ENCODE results near the gene ZSWIM9. TPM values are rescaled to one million over a fixed set of nuclear protein-coding genes. Genes with fewer than 3 reads are reported as not detected.

Gene ZSWIM9
- total and polyA plus RNA-seq, 4 experiments from 2014 or later, result 0.25 to 11.8 (median 6.1) TPM

GRCh38 chr19:48149430-48149829 is 21.1 kb upstream of the ZSWIM9 start:
- no peak for DNase-seq
- Histone ChIP-seq H3K4me1 (ENCODE audit: insufficient read depth, low read length) (no peaks in the 10 kb centered on the region), H3K27me3 (ENCODE audit: insufficient read depth, low read length) (no peaks in the 10 kb centered on the region), H3K27ac (ENCODE audit: low read depth, low read length) (no peak overlapping the region), H3K36me3 (ENCODE audit: insufficient read depth, low read length) (peaks cover 21% of the 10 kb centered on the region), H3K4me3 (ENCODE audit: low read length in 2 of 2) (no peak overlapping the region), H3K9me3 (ENCODE audit: control insufficient read depth in 1 of 2, low read length in 2 of 2) (no peaks in the 10 kb centered on the region)
- CTCF ChIA-PET (ENCODE audit: partially characterized antibody), result interaction anchor here (1.1 to 7.9 kb wide), 3 partner anchors 41 to 186 kb away, joined by 3 to 76 read pairs (median 4); partner anchors contain the start of gene PLA2G4C
- H3K4me3 Mint-ChIP-seq, result no peak overlapping the region
- intact Hi-C loops (cut with micrococcal nuclease), result no loop called here
- peaks cover 32 to 60% of the 10 kb centered on the region in 2 donors for H3K36me3 Mint-ChIP-seq
- H3K27ac Mint-ChIP-seq, result no peak overlapping the region
- H3K9me3 Mint-ChIP-seq, result no peaks in the 10 kb centered on the region
- no peaks in the 10 kb centered on the region for H3K27me3 Mint-ChIP-seq
- POLR2A ChIA-PET (ENCODE audit: partially characterized antibody), result interaction anchor here (1.0 kb wide), 1 partner anchor 37 kb away, joined by 4 read pairs; no protein-coding TSS in a partner anchor
- H3K4me1 Mint-ChIP-seq, result peaks cover 0 to 3% (median 1%) of the 10 kb centered on the region in 4 donors

- intact Hi-C loops (cut with micrococcal nuclease), result loop anchor here (1.0 kb wide), 2 partner anchors 45 to 108 kb away; no protein-coding TSS in a partner anchor
- no peak overlapping the region for H3K27ac ChIP-seq (ENCODE audit: low read depth, low read length)
- ChIA-PET POLR2A (ENCODE audit: partially characterized antibody) (no interaction called here), CTCF (ENCODE audit: partially characterized antibody) (interaction anchor here (0.7 to 7.9 kb wide), 11 partner anchors 19 to 191 kb away, joined by 3 to 76 read pairs (median 4); partner anchors contain the start of gene PLA2G4C)
- H3K27me3 Mint-ChIP-seq, result no peaks in the 10 kb centered on the region
- peak in 4 of 5 donors; percentile 44 to 63 (median 52) for DNase-seq
- H3K4me3 Mint-ChIP-seq, result no peak overlapping the region
- H3K36me3 Mint-ChIP-seq, result peaks cover 27 to 50% of the 10 kb centered on the region in 2 donors
- H3K9me3 Mint-ChIP-seq, result no peaks in the 10 kb centered on the region
- H3K9me3 ChIP-seq (ENCODE audit: control insufficient read depth in 1 of 2, low read length in 2 of 2), result no peaks in the 10 kb centered on the region
- H3K27me3 ChIP-seq (ENCODE audit: insufficient read depth, low read length), result no peaks in the 10 kb centered on the region
- no peak overlapping the region for H3K4me3 ChIP-seq (ENCODE audit: low read length in 2 of 2)
- H3K36me3 ChIP-seq (ENCODE audit: insufficient read depth, low read length), result peaks cover 13% of the 10 kb centered on the region
- peak overlapping the region in 1 of 7 donors; percentile 43 for H3K27ac Mint-ChIP-seq
- H3K4me1 ChIP-seq (ENCODE audit: insufficient read depth, low read length), result no peaks in the 10 kb centered on the region
- H3K4me1 Mint-ChIP-seq, result peaks cover 0 to 3% (median 1%) of the 10 kb centered on the region in 4 donors
These were observed 17.9 kb upstream of the ZSWIM9 start for GRCh38 chr19:48152551-48152950.

GRCh38 chr19:48154003-48154402 is 16.5 kb upstream of the ZSWIM9 start:
- ChIA-PET POLR2A (ENCODE audit: partially characterized antibody) (interaction anchor here (1.4 kb wide), 1 partner anchor 17 kb away, joined by 4 read pairs; the partner anchor contains the start of gene ZSWIM9), CTCF (ENCODE audit: partially characterized antibody) (interaction anchor here (0.5 to 7.9 kb wide), 8 partner anchors 9 to 504 kb away, joined by 3 to 76 read pairs (median 4); partner anchors contain the start of gene PLA2G4C)
- H3K36me3 Mint-ChIP-seq, result peaks cover 30 to 51% of the 10 kb centered on the region in 2 donors
- Histone ChIP-seq H3K36me3 (ENCODE audit: insufficient read depth, low read length) (peaks cover 21% of the 10 kb centered on the region), H3K27me3 (ENCODE audit: insufficient read depth, low read length) (no peaks in the 10 kb centered on the region), H3K27ac (ENCODE audit: low read depth, low read length) (no peak overlapping the region), H3K4me1 (ENCODE audit: insufficient read depth, low read length) (no peaks in the 10 kb centered on the region), H3K9me3 (ENCODE audit: control insufficient read depth in 1 of 2, low read length in 2 of 2) (no peaks in the 10 kb centered on the region), H3K4me3 (ENCODE audit: low read length in 2 of 2) (no peak overlapping the region)
- H3K27me3 Mint-ChIP-seq, result no peaks in the 10 kb centered on the region
- peaks cover 0 to 3% (median 1%) of the 10 kb centered on the region in 4 donors for H3K4me1 Mint-ChIP-seq
- no peak overlapping the region for H3K4me3 Mint-ChIP-seq
- H3K27ac Mint-ChIP-seq, result peak overlapping the region in 1 of 7 donors; percentile 80
- DNase-seq, result no peak
- H3K9me3 Mint-ChIP-seq, result no peaks in the 10 kb centered on the region
- intact Hi-C loops (cut with micrococcal nuclease), result no loop called here

GRCh38 chr19:48158210-48158790 is 12.2 kb upstream of the ZSWIM9 start:
- H3K9me3 ChIP-seq (ENCODE audit: control insufficient read depth in 1 of 2, low read length in 2 of 2), result no peaks in the 10 kb centered on the region
- peaks cover 38 to 55% of the 10 kb centered on the region in 2 donors for H3K36me3 Mint-ChIP-seq
- no peak overlapping the region for H3K4me3 ChIP-seq (ENCODE audit: low read length in 2 of 2)
- ChIA-PET CTCF (ENCODE audit: partially characterized antibody) (interaction anchor here (1.0 to 1.2 kb wide), 3 partner anchors 40 to 102 kb away, joined by 3 to 4 read pairs (median 3); partner anchors contain the start of gene PLA2G4C), POLR2A (ENCODE audit: partially characterized antibody) (no interaction called here)
- no peak overlapping the region for H3K27ac ChIP-seq (ENCODE audit: low read depth, low read length)
- DNase-seq, result no peak
- H3K27ac Mint-ChIP-seq, result no peak overlapping the region
- H3K27me3 Mint-ChIP-seq, result no peaks in the 10 kb centered on the region
- no peaks in the 10 kb centered on the region for H3K4me1 ChIP-seq (ENCODE audit: insufficient read depth, low read length)
- H3K9me3 Mint-ChIP-seq, result no peaks in the 10 kb centered on the region
- peaks cover 30% of the 10 kb centered on the region for H3K36me3 ChIP-seq (ENCODE audit: insufficient read depth, low read length)
- intact Hi-C loops (cut with micrococcal nuclease), result no loop called here
- H3K4me1 Mint-ChIP-seq, result peaks cover 0 to 3% (median under 1%) of the 10 kb centered on the region in 4 donors
- H3K4me3 Mint-ChIP-seq, result no peak overlapping the region
- no peaks in the 10 kb centered on the region for H3K27me3 ChIP-seq (ENCODE audit: insufficient read depth, low read length)

GRCh38 chr19:48168689-48169088 is 1.8 kb upstream of the ZSWIM9 start:
- peak overlapping the region in 7 of 8 donors; percentile 18 to 99 (median 97) for H3K4me3 Mint-ChIP-seq
- no peaks in the 10 kb centered on the region for H3K27me3 Mint-ChIP-seq
- POLR2A ChIA-PET (ENCODE audit: partially characterized antibody), result interaction anchor here (2.5 to 5.0 kb wide), 2 partner anchors 35 to 81 kb away, joined by 12 to 27 read pairs; no protein-coding TSS in a partner anchor
- peak overlapping the region; percentile 55 for H3K27ac ChIP-seq (ENCODE audit: low read depth, low read length)
- H3K27ac Mint-ChIP-seq, result peak overlapping the region; percentile 93 to 99 (median 98)
- DNase-seq, result no peak
- no peaks in the 10 kb centered on the region for H3K9me3 Mint-ChIP-seq
- CTCF ChIA-PET (ENCODE audit: partially characterized antibody), result interaction anchor here (1.0 to 1.2 kb wide), 2 partner anchors 91 to 165 kb away, joined by 3 read pairs; no protein-coding TSS in a partner anchor
- H3K4me1 ChIP-seq (ENCODE audit: insufficient read depth, low read length), result peaks cover 24% of the 10 kb centered on the region
- no peak overlapping the region for H3K4me3 ChIP-seq (ENCODE audit: low read length in 2 of 2)
- H3K36me3 Mint-ChIP-seq, result peaks cover 16 to 20% of the 10 kb centered on the region in 2 donors
- intact Hi-C loops (cut with micrococcal nuclease), result no loop called here
- no peaks in the 10 kb centered on the region for H3K27me3 ChIP-seq (ENCODE audit: insufficient read depth, low read length)
- peaks cover 15 to 32% (median 21%) of the 10 kb centered on the region in 4 donors for H3K4me1 Mint-ChIP-seq
- H3K9me3 ChIP-seq (ENCODE audit: control insufficient read depth in 1 of 2, low read length in 2 of 2), result no peaks in the 10 kb centered on the region
- H3K36me3 ChIP-seq (ENCODE audit: insufficient read depth, low read length), result peaks cover 5% of the 10 kb centered on the region

GRCh38 chr19:48169578-48169938 is 922 bp upstream of the ZSWIM9 start:
- Mint-ChIP-seq H3K9me3 (no peaks in the 10 kb centered on the region), H3K36me3 (peaks cover 20 to 23% of the 10 kb centered on the region in 2 donors), H3K4me1 (peaks cover 15 to 32% (median 21%) of the 10 kb centered on the region in 4 donors), H3K27ac (peak overlapping the region; percentile 93 to 99 (median 98)), H3K27me3 (no peaks in the 10 kb centered on the region), H3K4me3 (peak overlapping the region; percentile 96 to 99 (median 97))
- Histone ChIP-seq H3K4me1 (ENCODE audit: insufficient read depth, low read length) (peaks cover 24% of the 10 kb centered on the region), H3K27me3 (ENCODE audit: insufficient read depth, low read length) (no peaks in the 10 kb centered on the region), H3K9me3 (ENCODE audit: control insufficient read depth in 1 of 2, low read length in 2 of 2) (no peaks in the 10 kb centered on the region), H3K36me3 (ENCODE audit: insufficient read depth, low read length) (peaks cover 5% of the 10 kb centered on the region), H3K4me3 (ENCODE audit: low read length in 2 of 2) (peak overlapping the region in 1 of 2 donors; percentile 97), H3K27ac (ENCODE audit: low read depth, low read length) (peak overlapping the region; percentile 86)
- DNase-seq, result peak; percentile 85 to 91 (median 86)
- ChIA-PET POLR2A (ENCODE audit: partially characterized antibody) (interaction anchor here (0.7 to 5.0 kb wide), 8 partner anchors 29 to 165 kb away, joined by 3 to 27 read pairs (median 6); partner anchors contain the start of gene CARD8), CTCF (ENCODE audit: partially characterized antibody) (interaction anchor here (1.0 to 1.2 kb wide), 2 partner anchors 90 to 164 kb away, joined by 3 read pairs; no protein-coding TSS in a partner anchor)
- intact Hi-C loops (cut with micrococcal nuclease), result no loop called here
